K562 (cell line): ENCODE results near the gene MRI1. TPM values are rescaled to one million over a fixed set of nuclear protein-coding genes. Genes with fewer than 3 reads are reported as not detected.
A peak's percentile ranks its signal among the peaks of the same experiment; 100 is the strongest.

Experiments
- DLX4 ChIP-seq: fragments of 250-450 bp; sonication (Bioruptor Pico); IDR thresholded peaks from 2 replicates; pipeline ENCODE4 v1.6.1; 2021; ENCODE audit warnings: mild to moderate bottlenecking
- DPF2 ChIP-seq: fragments of 450-650 bp; IDR thresholded peaks from 2 replicates; pipeline ENCODE4 v1.6.1; 2016
- EZH2 ChIP-seq: IDR thresholded peaks from 2 replicates; pipeline ENCODE4 v1.6.1; 2012; ENCODE audit warnings: low read depth, mild to moderate bottlenecking, inconsistent platforms, low read length, borderline replicate concordance
- GMEB1 ChIP-seq: fragments of 250-450 bp; sonication (Bioruptor Pico); IDR thresholded peaks from 2 replicates; pipeline ENCODE4 v1.4.0; 2020; ENCODE audit warnings: mild to moderate bottlenecking
- JUND ChIP-seq, 2 experiments: IDR thresholded peaks; 2 replicates in 1 of 2; 3 replicates in 1 of 2; pipeline ENCODE4 v1.6.1; 2011; ENCODE audit warnings: borderline replicate concordance in 2 of 2, low read depth in 2 of 2, low read length in 2 of 2, improper control_type of control experiment in 1 of 2, missing biosample characterization in 1 of 2, missing genetic modification characterization in 1 of 2, missing genetic modification reagents in 1 of 2
- PPARD ChIP-seq: fragments of 250-450 bp; sonication (Bioruptor Pico); IDR thresholded peaks from 2 replicates; pipeline ENCODE4 v1.8.0; 2022; ENCODE audit warnings: inconsistent platforms, mild to moderate bottlenecking, moderate library complexity
- THRB ChIP-seq: fragments of 450-650 bp; formaldehyde crosslinking; conservative IDR thresholded peaks from 2 replicates; pipeline ENCODE4 v1.4.0; 2022; ENCODE audit warnings: mild to moderate bottlenecking, missing genetic modification characterization
- ZNF695 ChIP-seq: fragments of 450-650 bp; formaldehyde crosslinking; IDR thresholded peaks from 2 replicates; pipeline ENCODE4 v1.4.0; 2020; ENCODE audit warnings: mild to moderate bottlenecking, moderate library complexity
- polyA plus RNA-seq, 8 experiments: library from polyadenylated mRNA; depleted of rRNA in 4 of 8; stranded (reverse) in 5 of 8; unstranded in 3 of 8; fragments of >200 nt; fragmentation: Nextera tagmentation in 2 of 8; fragmentation: Illumina TruSeq in 1 of 8; extraction: Ambion mirVana in 2 of 8; extraction: Trizol in 1 of 8; gene quantifications; 2 replicates each; pipeline versions ENCODE4 v1.2.1 to v1.2.3, GENCODE V29; 2011 to 2014; ENCODE audit warnings: inconsistent platforms in 1 of 8, missing spikeins in 1 of 8
- total RNA-seq, 7 experiments: library from RNA; depleted of rRNA in 6 of 7; stranded (reverse); fragments of >200 nt in 6 of 7; fragmentation: Illumina TruSeq in 2 of 7; extraction: Trizol in 2 of 7; gene quantifications; 2 replicates each; pipeline versions ENCODE4 v1.2.1 to v1.2.3, GENCODE V29; 2011 to 2021; ENCODE audit warnings: low replicate concordance in 1 of 7
- TF ChIP-seq, protein P1 (sequence below): sonication (generic); formaldehyde crosslinking; IDR thresholded peaks from 2 replicates; pipeline ENCODE4 v1.8.1; 2023; ENCODE audit warnings: missing genetic modification reagents, mild to moderate bottlenecking, borderline replicate concordance
- TF ChIP-seq, protein P2 (sequence below): fragments of 450-650 bp; formaldehyde crosslinking; IDR thresholded peaks from 2 replicates; pipeline ENCODE4 v1.4.0; 2020; ENCODE audit warnings: mild to moderate bottlenecking, mixed read lengths
- TF ChIP-seq, protein P3 (sequence below): fragments of 250-450 bp; sonication (Bioruptor Pico); IDR thresholded peaks from 2 replicates; pipeline ENCODE4 v1.4.0; 2020; ENCODE audit warnings: borderline replicate concordance

MRI1 gene
- total and polyA plus RNA-seq, 9 of the 15 experiments (the other 6 are each of a cell fraction or from before 2014, with no cell fraction given), result 5.5 to 57.4 (median 28.2) TPM

DNA sequence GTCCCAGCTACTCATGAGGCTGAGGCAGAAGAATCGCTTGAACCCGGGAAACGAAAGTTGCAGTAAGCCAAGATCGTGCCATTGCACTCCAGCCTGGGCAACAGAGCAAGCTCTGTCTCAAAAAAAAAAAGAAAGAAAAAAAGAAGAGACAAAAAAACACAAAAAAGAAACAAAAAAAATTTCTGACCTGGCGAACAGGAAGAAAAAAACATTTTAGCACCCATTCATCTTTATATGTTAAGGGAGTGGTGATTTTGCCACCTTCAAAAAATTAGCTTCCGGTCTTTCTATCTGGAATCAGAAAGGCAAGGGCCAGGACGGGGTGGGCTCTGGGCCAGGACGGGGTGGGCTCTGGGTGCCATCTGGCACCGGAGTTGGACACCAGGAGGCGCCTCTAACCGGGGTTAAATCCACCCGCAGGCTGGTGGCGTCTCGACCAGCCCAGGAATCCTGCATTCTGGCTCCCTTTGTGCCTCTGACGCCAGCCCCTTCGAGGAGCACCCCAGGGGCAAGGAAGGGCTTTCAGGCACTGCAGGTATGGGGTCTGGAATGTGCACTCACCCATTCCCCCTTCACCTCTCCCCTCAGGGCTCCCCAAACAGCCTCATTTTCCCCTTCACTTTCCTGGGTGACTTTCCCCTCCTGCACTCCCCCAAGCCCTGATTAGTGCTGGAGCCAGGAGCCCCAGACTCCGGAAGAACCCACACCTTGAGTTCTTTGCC is 20.6 kb downstream of the MRI1 start (continued):
- TF ChIP-seq, protein P1, sequence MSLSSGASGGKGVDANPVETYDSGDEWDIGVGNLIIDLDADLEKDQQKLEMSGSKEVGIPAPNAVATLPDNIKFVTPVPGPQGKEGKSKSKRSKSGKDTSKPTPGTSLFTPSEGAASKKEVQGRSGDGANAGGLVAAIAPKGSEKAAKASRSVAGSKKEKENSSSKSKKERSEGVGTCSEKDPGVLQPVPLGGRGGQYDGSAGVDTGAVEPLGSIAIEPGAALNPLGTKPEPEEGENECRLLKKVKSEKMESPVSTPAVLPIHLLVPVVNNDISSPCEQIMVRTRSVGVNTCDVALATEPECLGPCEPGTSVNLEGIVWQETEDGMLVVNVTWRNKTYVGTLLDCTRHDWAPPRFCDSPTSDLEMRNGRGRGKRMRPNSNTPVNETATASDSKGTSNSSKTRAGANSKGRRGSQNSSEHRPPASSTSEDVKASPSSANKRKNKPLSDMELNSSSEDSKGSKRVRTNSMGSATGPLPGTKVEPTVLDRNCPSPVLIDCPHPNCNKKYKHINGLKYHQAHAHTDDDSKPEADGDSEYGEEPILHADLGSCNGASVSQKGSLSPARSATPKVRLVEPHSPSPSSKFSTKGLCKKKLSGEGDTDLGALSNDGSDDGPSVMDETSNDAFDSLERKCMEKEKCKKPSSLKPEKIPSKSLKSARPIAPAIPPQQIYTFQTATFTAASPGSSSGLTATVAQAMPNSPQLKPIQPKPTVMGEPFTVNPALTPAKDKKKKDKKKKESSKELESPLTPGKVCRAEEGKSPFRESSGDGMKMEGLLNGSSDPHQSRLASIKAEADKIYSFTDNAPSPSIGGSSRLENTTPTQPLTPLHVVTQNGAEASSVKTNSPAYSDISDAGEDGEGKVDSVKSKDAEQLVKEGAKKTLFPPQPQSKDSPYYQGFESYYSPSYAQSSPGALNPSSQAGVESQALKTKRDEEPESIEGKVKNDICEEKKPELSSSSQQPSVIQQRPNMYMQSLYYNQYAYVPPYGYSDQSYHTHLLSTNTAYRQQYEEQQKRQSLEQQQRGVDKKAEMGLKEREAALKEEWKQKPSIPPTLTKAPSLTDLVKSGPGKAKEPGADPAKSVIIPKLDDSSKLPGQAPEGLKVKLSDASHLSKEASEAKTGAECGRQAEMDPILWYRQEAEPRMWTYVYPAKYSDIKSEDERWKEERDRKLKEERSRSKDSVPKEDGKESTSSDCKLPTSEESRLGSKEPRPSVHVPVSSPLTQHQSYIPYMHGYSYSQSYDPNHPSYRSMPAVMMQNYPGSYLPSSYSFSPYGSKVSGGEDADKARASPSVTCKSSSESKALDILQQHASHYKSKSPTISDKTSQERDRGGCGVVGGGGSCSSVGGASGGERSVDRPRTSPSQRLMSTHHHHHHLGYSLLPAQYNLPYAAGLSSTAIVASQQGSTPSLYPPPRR (CRISPR knock-in tag), result no peak
- TF ChIP-seq, protein P2, sequence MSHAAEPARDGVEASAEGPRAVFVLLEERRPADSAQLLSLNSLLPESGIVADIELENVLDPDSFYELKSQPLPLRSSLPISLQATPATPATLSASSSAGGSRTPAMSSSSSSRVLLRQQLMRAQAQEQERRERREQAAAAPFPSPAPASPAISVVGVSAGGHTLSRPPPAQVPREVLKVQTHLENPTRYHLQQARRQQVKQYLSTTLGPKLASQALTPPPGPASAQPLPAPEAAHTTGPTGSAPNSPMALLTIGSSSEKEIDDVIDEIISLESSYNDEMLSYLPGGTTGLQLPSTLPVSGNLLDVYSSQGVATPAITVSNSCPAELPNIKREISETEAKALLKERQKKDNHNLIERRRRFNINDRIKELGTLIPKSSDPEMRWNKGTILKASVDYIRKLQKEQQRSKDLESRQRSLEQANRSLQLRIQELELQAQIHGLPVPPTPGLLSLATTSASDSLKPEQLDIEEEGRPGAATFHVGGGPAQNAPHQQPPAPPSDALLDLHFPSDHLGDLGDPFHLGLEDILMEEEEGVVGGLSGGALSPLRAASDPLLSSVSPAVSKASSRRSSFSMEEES (CRISPR knock-in tag), result no peak
- TF ChIP-seq DPF2 (0 out of 2 replicates have a peak, but pooled peaks have one; percentile 6), JUND (IDR thresholded peaks at IDR 0.05; ENCODE audit: borderline replicate concordance, low read depth, low read length) (no peak), JUND (tag; IDR thresholded peaks at IDR 0.05; ENCODE audit: borderline replicate concordance, low read depth, low read length) (no peak), ZNF695 (CRISPR knock-in tag) (no peak), DLX4 (CRISPR knock-in tag) (no peak), GMEB1 (no peak), PPARD (CRISPR knock-in tag) (no peak), THRB (CRISPR knock-in tag) (no peak), EZH2 (no peak)
- TF ChIP-seq, protein P3, sequence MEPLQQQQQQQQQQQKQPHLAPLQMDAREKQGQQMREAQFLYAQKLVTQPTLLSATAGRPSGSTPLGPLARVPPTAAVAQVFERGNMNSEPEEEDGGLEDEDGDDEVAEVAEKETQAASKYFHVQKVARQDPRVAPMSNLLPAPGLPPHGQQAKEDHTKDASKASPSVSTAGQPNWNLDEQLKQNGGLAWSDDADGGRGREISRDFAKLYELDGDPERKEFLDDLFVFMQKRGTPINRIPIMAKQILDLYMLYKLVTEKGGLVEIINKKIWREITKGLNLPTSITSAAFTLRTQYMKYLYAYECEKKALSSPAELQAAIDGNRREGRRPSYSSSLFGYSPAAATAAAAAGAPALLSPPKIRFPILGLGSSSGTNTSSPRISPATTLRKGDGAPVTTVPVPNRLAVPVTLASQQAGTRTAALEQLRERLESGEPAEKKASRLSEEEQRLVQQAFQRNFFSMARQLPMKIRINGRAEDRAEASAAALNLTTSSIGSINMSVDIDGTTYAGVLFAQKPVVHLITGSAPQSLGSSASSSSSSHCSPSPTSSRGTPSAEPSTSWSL (CRISPR knock-in tag), result no peak
